Measurements from ENCODE around the gene CHD9.
"Not testable (repeated sequence)": the region's sequence is repeated elsewhere in the genome, so short reads cannot be mapped to it uniquely, and the experiment has no call there.

CHD9 gene

DNA sequence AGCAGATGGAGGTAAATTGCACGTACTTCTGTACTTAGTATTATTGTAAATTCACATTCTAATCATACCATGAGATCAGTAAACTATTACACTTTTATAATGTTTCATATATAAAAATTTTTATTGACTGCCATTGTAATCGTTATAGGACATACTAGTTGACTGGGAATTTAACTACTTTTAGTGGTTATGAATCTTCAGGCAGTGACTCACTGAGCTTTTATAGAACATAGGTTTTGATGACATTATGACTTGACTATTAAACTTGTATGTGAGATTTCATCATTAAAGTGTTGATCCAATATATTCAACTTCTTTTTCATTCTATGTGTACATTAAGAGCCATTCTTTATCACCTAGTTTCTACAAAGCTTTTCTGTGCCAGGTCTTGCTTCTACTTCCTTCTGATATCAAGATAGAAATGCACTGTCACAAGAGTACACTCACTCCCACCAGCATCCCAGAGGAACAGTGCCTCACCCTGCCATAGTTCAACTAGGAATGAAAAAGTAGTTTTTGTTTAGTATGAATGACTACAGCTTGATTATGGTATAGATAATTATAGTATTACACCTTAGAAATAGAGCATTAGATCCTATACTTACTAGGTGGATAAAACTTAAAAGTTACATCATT lies 237.1 kb downstream of the CHD9 start:
- no peak for DNase-seq

DNA sequence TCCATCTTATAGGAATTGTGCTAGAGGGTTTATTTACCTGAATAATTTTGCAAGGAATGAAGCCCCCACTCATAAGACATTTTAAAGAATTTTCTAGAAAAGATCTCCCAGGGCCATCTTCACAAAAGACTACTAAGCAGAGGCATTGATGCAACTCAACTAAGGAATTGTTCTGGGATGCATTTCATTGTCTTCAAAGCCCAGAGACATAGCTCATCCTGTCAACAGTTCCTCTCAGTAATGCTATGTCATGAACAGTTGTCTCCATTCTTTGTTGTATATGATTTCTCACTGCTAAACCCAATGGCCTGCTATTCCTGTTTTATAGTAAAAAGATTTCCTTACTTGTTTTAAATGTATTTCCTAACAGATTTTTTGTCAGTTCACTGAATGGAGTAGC lies 242.7 kb downstream of the CHD9 start:
- no peak for DNase-seq

DNA sequence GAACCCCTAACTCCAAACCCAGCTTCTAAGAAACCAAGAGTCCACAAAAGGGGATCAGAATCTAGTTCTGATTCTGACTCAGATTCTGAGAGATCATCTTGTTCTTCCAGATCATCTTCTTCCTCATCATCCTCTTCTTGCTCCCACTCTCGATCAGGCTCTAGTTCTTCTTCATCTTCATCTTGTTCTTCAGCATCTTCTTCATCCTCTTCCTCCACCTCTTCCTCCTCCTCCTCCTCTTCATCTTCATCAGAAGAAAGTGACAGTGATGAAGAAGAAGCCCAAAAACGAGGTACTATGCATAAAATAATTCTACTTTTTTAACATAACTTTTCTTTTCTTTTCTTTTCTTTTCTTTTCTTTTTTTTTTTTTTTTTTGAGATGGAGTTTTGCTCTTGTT lies 249.5 kb downstream of the CHD9 start:
- DNase-seq = no peak

DNA sequence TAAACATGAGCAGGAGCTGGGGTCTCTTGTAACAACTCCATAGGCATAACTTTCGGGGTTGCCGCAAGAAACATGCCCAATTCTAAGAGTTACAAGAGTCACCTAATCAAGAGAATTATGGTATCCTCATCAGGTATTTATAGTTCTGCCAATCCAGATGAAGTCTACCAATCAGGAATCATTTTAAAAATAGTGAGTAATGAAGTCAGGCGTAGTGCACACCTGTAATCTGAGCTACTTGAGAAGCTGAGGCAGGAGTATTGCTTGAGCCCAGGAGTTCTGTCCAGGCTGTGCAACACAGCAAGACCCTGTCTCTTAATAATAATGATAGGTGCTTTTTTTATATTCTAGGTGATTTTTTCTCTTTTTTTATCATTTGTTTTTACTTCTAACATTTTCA lies 251.0 kb downstream of the CHD9 start:
- DNase-seq = no peak

DNA sequence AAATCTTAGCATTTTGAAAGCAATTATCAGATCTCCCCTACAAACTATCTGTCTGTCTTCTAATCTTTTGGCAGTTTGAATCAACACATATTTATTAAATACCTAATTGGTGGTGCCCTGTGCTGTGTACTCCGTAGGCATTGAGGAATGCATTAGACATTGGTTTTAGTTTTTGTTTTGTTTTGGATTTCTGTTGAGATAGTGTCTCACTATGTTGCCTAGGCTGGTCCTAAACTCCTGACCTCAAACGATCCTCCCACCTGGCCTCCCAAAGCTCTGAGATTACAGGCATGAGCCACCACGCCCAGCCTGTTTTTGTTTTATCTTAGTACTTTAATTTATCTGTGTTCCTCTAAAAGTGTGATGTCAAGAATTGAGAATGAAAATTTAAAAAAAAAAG lies 254.7 kb downstream of the CHD9 start:
- DNase-seq = no peak

DNA sequence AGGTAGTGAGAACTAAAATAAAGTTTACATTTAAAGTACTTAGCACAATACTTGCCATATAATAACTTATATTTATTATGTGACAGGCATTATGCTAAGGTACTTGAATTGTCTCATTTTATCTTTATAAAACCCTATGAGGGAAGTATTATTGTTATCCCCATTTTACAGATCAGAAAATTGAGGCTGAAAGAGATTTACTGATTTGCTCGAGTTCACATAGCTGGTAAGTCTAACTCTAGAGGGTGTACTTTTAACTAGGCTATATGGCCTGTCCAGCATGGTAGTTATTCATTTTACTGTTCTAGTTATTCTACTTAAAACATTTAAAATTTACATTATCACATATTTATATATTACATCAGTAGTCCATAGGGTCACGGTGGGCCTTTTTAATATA lies 266.2 kb downstream of the CHD9 start:
- no peak for DNase-seq

DNA sequence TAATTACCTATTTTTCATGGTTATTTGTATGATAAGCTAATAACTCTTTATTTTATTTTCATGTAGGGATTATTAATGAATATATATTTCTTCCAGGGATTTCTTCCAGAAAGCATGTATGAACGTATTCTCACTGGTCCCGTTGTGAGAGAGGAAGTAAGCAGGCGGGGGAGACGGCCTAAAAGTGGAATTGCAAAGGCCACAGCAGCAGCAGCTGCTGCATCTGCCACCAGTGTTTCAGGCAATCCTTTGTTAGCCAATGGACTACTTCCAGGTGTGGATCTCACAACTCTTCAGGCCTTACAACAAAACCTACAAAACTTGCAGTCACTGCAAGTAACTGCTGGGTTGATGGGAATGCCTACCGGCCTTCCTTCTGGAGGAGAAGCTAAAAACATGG lies 269.1 kb downstream of the CHD9 start:
- no peak for DNase-seq

DNA sequence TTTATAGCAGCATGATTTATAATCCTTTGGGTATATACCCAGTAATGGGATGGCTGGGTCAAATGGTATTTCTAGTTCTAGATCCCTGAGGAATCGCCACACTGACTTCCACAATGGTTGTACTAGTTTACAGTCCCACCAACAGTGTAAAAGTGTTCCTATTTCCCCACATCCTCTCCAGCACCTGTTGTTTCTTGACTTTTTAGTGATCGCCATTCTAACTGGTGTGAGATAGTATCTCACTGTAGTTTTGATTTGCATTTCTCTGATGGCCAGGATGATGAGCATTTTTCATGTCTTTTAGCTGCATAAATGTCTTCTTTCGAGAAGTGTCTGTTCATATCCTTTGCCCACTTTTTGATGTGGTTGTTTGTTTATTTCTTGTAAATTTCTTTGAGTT lies 276.2 kb downstream of the CHD9 start:
- not testable (repeated sequence) for DNase-seq

DNA sequence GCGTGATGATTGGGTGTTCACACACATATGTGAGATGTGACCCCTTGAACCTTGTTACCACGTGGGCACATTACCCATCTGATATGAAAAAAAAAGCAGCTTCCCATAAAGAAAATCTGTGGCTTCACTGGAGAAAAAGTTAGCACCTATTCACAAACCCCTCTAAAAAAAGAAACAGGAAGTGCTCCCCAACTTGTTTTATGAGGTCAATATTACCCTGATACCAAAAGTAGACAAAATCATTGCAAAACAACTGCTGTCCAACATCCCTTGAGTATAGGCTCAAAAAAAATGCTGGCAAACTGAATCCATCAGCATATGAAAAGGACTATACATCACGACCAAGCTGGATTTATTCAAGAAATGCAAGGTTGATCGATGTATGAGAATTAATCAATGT lies 279.8 kb downstream of the CHD9 start:
- no peak for DNase-seq

DNA sequence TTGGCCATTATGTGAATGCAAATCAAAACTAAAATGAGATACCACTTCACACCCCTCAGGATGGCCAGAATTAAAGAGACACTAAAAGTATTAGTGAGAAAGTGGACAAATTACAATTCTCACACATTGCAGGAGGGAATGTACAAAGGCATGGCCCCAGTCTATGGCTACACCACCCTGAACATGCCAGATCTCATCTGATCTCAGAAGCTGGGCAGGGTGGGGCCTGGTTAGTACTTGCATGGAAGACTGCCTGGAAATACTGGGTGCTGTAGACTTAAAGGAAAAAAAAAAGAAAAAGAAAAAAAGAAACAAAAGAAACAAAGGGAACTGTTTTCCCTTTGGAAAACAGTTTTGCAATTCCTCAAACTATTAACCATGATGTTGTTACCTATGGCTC lies 282.5 kb downstream of the CHD9 start:
- no peak for DNase-seq

DNA sequence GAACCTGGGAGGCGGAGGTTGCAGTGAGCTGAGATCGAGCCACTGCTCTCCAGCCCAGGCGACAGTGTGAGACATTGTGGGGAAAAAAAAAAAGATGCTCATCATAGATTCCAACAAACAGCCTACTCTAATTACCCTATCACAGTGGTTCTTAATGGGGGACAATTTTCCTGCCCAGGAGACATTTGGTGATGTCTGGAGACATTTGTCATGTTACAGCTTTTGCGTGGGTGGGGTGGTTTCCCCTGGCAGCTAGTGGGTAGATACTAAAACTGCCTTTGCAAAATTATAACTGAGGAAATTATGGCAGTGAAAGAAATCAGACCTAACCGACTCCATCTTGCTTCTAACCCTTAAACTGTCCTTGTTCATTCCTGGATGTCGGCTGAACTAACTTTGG lies 287.0 kb downstream of the CHD9 start:
- no peak for DNase-seq

DNA sequence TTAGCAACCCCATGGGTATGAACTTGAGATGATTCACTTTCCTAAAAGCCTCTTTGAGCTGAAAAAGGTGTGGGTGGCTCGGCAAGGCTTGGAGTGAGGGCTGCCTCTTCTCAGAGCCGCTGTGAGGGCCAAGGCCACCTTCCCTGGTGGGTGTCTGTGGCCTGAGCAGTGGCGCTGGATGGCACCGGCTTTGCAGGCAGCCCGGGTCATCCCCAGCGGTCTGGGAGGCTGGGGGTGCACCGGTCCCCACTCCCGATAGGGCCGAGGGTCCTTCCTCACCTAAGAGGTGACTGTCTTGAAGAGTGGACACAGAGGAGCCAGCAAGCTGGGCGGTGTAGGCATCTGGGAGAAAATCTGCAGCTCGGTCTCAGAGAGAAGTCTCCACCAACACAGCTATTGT lies 300.3 kb downstream of the CHD9 start:
- DNase-seq = no peak

DNA sequence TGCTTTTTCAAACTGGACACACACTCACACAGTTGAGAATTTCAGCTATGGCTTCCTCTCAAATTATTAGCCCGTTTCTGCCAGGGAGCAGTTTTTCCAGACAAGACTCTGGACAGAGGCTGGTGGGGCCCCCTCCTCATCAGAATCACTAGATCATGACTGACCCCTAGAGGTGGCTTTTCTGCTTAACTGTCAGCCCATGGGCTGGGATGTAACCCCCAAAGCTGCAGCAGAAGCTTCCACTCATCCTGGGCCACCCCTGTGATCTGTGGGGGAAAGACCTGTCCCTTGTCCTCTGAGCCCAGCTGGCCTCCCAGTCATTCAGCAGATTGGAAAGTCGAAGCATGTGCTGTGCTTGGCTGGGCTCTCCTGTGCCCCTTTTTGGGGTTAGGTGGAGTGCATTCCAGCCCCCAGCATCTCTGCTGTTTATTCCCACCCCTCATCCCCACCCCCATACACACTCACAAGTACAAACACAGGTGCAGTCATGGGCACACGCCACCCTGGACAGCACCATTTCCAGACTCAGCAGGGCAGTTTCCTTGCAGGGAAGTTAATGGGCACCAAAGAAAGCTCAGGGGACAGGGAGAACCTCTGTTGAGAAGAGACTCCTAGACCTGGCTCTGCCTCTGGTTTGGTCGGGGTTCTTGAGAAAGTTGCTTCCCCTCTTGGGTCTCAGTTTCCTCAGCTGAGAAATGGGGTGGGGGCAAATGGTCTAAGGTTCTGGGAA lies 301.9 kb downstream of the CHD9 start:
- DNase-seq = no peak

DNA sequence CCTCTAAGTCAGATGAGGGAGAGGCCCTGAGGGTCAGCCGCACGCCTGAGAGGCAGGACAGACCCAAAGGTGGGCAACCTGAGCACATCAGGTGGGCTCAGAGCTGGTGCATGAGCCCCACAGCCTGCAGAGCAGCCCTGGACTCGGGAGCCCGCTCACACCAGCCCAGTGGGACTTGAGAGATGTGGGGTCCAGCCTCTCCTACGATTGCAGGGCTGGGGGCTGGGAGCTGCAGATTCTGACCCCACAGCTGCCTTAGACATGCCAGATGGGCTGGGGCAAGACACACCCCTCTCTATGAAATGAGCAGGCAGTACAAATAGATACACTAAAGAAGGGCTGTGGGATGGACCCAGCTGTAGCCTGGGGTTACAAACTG lies 302.4 kb downstream of the CHD9 start:
- no peak for DNase-seq

DNA sequence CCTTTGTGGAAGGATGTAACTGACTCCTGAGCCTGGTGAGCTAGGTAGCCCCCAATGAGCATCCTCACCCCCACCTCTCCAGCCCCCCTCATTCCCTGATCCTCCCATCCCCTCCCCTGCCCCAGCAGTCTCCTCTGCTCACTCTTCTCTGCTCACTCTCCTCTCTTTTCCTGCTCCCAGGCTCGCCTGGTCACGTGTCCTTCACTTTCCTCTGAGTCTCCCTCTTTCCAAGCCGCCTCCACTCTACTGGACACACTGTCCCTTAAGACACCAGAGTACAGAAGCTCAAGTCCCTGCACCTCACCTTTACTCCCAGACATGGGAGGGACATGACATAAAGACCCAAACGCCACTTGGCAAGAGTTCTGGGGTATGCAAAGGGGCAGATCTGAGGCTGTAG lies 303.2 kb downstream of the CHD9 start:
- no peak for DNase-seq

DNA sequence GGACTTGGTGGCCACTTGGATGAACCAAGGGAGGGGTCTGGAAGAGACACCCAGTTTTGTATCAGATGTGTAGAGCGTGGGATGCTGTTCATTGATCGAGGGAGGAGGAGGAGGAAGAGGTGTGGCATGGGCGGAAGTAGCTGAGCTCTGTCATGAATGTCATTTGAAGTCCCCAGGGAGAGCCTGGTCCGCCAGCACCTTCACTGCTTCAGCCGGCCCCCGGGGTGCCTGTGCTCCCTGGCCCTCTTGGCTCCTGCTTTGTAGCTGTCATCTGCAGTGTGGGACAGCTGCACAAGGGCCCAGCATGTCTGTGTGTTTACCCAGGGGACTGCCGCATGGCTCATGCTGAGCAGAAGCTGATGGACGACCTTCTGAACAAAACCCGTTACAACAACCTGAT lies 304.1 kb downstream of the CHD9 start:
- no peak for DNase-seq

DNA sequence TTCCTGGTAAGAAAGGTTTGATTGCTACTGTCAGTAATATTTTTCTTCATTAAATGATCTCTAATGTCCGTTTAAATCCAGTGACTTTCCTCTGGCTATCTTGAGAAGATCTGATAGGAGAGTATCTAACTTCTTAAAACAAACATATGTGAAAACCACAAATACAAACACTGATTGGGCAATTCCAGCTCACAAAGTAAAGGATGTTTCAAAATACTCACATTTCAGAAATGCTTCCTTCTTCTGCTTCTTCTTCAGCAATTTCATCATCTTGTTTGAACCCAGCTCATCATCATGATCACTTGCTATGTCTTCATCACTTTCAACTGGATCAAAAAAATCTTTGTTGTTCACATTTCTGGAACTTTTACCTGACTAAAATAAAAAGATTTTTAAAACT lies 315.1 kb downstream of the CHD9 start:
- no peak for DNase-seq

DNA sequence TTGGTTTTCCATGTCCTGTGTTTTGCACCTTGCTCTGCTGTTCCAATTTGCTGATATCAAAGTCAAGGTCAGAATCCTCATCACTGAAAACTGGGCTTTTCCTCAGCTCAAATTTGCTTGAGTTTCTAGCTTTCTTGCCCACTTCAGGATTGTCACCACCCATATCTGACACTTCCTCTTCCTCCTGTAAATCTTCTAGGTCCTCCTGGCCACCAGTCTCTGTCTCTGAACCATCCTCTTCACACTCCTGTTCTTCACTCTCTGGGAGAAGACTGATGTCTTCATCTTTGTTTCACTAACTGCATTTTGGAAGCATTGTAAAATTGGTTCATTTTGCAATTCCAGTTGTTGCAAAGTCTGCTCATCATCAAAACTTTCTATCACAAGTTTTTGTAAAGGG lies 316.0 kb downstream of the CHD9 start:
- no peak for DNase-seq

DNA sequence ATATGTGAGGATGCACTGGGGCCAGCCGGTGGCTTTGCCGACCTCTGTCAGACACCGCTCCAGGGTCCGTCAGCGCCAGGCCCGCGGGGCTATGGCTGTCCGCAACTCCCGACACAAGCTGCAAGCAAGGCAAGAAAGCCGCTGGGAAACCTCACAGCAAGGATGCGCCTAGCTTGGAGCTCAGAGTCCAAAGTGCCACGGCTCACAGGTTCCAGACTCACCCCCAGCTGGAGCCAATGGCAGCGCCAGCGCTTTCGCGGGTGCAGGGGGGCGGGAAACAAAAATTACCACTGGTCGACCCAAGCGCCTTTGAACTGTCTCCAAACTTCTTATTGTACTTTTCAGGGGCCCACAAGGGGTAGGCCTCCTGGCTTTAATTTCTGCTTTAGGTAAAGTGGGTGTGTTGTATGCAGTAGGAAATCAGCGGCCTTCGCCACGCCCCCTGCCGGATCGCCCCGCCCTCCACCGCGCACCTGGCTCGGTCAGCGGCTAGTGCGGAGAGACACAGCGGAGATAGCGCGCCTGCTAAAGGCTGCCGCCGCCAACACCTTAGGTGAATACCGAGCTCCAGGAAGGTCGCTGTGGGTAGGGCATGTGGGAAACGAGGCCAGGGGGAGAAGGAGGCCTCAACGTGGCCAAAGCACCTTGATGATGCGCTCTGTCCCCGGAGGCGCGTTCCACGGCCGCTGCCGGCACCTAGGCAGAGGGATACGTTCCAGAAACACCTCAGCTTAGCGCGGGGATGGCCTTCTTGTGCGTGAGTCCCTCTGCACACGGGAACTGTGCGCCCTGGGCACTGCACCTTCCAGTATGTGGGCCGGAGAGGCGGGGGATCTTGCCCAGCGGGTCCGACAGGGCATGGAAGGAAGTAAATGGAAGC lies 318.4 kb downstream of the CHD9 start:
- DNase-seq = peak; percentile 24 to 83 (median 55)

DNA sequence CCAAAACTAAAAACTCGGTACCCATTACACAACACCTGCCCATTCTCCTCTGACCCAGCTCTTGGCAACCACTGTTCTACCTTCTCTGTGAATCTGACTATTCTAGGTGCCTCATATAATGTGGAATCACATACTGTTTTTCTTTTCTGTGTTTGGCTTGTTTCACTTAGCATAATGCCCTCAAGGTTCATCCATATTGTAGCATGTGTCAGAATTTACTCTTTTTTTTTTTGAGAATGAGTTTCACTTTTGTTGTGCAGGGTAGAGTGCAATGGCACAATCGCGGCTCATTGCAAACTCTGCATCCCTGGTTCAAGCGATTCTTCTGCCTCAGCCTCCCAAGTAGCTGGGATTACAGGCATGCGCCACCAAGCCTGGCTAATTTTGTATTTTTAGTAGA lies 320.0 kb downstream of the CHD9 start:
- no peak for DNase-seq

DNA sequence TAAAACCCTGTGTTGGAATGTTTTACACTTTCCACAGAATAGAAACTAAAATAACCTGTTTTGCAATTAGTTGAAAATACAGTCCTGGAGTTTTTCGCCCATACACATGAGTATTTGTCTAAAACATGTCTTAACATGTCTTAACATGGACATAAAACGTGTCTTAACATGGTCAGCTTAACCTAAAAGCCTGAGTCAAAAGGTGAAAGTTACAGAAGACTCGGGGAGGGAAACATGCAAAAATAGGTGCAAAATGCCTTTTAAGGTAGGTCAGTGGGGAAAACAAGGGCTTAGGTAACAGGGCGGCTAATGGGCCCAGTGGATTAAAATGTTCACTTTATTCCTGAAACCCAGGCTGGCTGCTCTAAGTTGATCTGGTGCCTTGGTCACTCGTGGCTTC lies 323.3 kb downstream of the CHD9 start:
- no peak for DNase-seq

Data from activated naive CD4-positive, alpha-beta T cell (primary cell).